Memory B cell (primary cell): ENCODE results near the gene ZG16B.
A peak's percentile ranks its signal among the peaks of the same experiment; 100 is the strongest.

Source experiments
- ATAC-seq: fragments of 150-1000 bp; cut with Tn5 transposase; 2 replicates; pipeline ENCODE4 v1.10.0; 2021; ENCODE audit warnings: low read depth, mild to moderate bottlenecking, moderate library complexity
- DNase-seq, 2 donors: peaks; one replicate each; pipeline ENCODE4 v3.0.0; 2022; ENCODE audit warnings: low spot score in 2 of 2
- H3K27ac Mint-ChIP-seq: one replicate; pipeline ENCODE4 v1.8.0; 2022; ENCODE audit warnings: mild to moderate bottlenecking, moderate library complexity, mixed read lengths
- H3K27me3 Mint-ChIP-seq: one replicate; pipeline ENCODE4 v1.8.0; 2022; ENCODE audit warnings: mixed read lengths
- H3K36me3 Mint-ChIP-seq: one replicate; pipeline ENCODE4 v1.8.0; 2022; ENCODE audit warnings: mild to moderate bottlenecking, mixed read lengths
- H3K4me1 Mint-ChIP-seq: one replicate; pipeline ENCODE4 v1.8.0; 2022; ENCODE audit warnings: mixed read lengths
- H3K4me3 Mint-ChIP-seq: one replicate; pipeline ENCODE4 v1.8.0; 2022; ENCODE audit warnings: mild to moderate bottlenecking, moderate library complexity, mixed read lengths
- H3K9me3 Mint-ChIP-seq: one replicate; pipeline ENCODE4 v1.8.0; 2022; ENCODE audit warnings: mixed read lengths

ZG16B gene

DNA sequence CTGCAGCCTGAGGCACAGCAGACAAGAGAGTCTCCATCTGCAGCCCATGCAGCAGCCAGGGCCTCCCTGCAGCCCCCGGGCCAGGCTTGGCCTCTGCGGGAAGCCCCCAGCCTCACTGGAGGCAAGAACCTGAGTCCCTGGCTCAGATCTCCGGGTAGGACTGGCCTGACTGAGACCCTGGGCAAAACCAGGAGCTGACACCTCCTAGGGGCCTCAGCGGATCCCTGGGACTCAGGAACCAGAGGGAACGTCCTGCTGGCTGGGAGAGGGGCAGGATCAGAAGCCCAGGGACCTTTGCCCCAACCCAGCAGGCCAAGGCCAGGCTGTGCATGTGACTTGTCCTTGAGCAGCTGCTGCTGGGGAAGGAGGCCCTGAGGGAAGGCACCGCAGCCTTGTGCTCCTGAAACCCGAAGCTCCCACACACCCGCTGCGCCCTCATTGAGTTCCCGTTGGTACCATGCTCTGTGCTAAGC lies 14.8 kb upstream of the ZG16B start:
- DNase-seq: no peak
- ATAC-seq: no peak
- no peak overlapping the region for H3K4me3 Mint-ChIP-seq
- no peaks in the 10 kb centered on the region for H3K36me3 Mint-ChIP-seq
- no peak overlapping the region for H3K27ac Mint-ChIP-seq
- no peaks in the 10 kb centered on the region for H3K4me1 Mint-ChIP-seq
- H3K27me3 Mint-ChIP-seq: peaks cover 13% of the 10 kb centered on the region
- H3K9me3 Mint-ChIP-seq: no peaks in the 10 kb centered on the region

DNA sequence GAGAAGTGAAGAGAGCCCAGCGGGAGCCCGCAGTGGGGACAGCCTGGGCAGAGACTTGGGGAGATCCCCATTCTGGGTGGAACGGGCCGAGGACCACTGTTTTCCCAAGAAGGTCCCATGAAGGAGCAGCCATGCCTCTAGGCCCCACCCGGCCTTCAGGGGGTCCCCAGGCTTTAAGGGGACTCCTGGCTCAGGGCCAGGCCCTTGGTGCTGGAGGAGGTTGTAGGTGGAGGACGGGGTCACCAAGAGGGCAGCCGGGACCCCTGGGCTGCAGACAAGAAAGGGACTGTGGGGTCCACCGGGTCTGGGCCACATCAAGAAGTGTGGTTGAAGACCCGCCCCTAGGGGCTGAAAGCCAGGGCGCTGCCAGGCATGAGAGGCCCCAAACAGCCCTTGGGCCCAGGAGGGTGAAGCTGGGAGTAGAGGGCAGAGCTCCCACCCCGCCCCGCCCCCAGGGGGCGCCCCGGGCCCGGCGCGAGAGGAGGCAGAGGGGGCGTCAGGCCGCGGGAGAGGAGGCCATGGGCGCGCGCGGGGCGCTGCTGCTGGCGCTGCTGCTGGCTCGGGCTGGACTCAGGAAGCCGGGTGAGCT lies 13.3 kb upstream of the ZG16B start, which contains the start of gene PRSS21:
Gene PRSS21 (plus strand): TSS at position 487 of the 589 bp plus-strand sequence. CDS start 32 bp downstream, at position 519.
- DNase-seq (no peak), ATAC-seq (peak; percentile 71)
- Mint-ChIP-seq H3K9me3 (no peaks in the 10 kb centered on the region), H3K27ac (no peak within 1 kb of the TSS), H3K4me1 (no peaks in the 10 kb centered on the region), H3K27me3 (peaks cover 11% of the 10 kb centered on the region), H3K4me3 (peak within 1 kb of the TSS; percentile 68), H3K36me3 (no peaks in the 10 kb centered on the region)

DNA sequence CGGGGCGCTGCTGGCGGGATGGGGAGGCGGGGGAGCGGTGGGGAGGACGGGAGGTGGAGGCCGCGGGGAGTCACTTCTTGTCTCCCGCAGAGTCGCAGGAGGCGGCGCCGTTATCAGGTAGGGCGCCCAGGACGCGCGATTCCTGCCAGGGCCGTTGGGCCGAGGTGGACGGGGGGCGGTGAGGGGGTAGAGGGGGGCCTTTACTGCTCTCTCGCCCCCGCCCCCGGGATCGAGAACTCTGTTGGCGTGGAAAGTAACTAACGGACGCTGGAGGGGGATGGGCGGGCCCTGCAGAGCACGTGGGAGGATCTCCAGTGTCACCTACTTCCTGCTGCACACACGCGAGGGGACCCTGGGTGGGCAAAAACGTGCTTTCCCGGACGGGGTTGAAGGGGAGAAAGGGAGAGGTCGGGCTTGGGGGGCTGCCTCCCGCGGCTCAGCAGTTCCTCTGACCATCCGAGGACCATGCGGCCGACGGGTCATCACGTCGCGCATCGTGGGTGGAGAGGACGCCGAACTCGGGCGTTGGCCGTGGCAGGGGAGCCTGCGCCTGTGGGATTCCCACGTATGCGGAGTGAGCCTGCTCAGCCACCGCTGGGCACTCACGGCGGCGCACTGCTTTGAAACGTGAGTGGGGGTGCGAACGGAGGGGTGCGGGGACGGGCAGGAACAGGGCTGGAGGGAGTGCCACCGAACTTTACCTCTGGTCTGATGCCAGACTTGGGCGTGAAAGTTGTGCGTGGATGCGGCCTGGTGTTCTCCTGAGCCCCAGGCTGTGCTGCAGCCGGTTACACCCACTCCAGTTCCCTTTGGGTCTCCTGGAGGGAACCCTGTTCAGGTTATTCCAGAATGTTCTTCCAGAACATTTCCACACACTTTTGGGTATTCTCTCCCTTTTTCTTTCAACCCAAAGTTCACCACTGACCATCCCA lies 12.5 kb upstream of the ZG16B start:
- Mint-ChIP-seq H3K27ac (no peak overlapping the region), H3K4me3 (peak overlapping the region; percentile 68), H3K9me3 (no peaks in the 10 kb centered on the region), H3K27me3 (peaks cover 9% of the 10 kb centered on the region), H3K36me3 (no peaks in the 10 kb centered on the region), H3K4me1 (no peaks in the 10 kb centered on the region)
- DNase-seq: no peak
- ATAC-seq: no peak

DNA sequence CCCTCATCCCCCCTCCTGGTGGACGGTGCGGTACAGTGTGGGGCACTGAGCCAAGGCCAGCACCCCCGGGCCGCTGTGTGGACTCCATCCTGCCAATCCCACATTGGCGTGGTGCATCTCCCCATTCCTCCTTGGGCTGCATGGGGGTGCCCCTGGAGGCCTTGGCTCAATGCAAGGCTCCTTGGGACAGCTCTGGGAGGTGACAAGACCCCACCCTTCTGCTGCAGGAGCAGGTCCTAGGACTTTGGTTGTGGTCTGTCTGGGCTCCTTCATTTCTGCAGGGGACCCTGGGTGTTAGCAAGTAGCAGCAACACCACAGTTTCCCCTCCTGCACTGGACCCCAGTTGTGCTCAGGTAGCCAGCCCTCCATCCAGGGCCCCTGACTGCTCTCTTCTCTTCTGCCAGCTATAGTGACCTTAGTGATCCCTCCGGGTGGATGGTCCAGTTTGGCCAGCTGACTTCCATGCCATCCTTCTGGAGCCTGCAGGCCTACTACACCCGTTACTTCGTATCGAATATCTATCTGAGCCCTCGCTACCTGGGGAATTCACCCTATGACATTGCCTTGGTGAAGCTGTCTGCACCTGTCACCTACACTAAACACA lies 11.7 kb upstream of the ZG16B start:
- no peak for DNase-seq
- H3K27ac Mint-ChIP-seq: no peak overlapping the region
- no peaks in the 10 kb centered on the region for H3K36me3 Mint-ChIP-seq
- no peaks in the 10 kb centered on the region for H3K9me3 Mint-ChIP-seq
- no peaks in the 10 kb centered on the region for H3K4me1 Mint-ChIP-seq
- peak overlapping the region; percentile 52 for H3K4me3 Mint-ChIP-seq
- H3K27me3 Mint-ChIP-seq: peaks cover 9% of the 10 kb centered on the region
- ATAC-seq: no peak

DNA sequence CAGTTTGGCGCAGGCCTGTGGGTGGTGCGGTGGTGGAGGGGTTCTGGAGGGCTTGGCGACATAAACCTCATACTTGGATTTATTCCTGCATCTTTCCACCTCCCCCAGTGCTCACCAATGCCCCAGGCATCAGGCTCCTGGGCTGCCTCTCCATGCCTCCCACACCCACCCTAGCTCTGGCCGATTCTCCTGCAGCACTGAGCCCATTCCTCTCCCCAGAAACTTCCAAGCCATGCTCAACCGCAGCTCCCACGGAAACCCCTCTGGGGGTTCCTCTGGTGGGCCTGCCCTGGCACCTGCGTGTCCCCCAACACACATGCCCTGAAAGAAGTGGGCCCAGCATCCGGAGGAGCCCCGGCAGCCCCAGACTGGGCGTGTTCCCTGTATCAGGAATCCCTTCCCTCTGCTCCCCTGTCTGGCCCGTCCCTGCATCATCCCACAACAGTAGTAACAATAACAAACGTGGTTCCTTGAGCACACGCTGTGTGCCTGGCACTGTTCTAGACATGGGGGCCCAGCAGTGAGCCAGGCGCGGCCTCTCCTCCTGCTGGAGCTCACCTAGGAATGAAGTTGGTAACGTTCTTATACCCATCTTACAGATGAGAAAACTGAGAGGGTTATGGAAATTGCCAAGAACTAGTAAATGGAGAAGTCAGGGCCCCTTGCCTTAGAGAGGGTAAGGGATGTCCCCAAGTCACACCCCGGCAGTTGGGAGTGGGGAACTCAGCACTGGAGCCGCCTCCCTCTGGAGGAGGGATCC lies 10.7 kb upstream of the ZG16B start:
- Mint-ChIP-seq H3K4me3 (no peak overlapping the region), H3K27ac (no peak overlapping the region), H3K9me3 (no peaks in the 10 kb centered on the region), H3K27me3 (peaks cover 7% of the 10 kb centered on the region), H3K36me3 (no peaks in the 10 kb centered on the region), H3K4me1 (no peaks in the 10 kb centered on the region)
- no peak for DNase-seq
- ATAC-seq: no peak

GRCh38 chr16:2819939-2820835 lies 9.9 kb upstream of the ZG16B start:
- DNase-seq (no peak), ATAC-seq (no peak)
- no peak overlapping the region for H3K4me3 Mint-ChIP-seq
- no peaks in the 10 kb centered on the region for H3K9me3 Mint-ChIP-seq
- H3K27me3 Mint-ChIP-seq: peaks cover 2% of the 10 kb centered on the region
- no peak overlapping the region for H3K27ac Mint-ChIP-seq
- no peaks in the 10 kb centered on the region for H3K4me1 Mint-ChIP-seq
- no peaks in the 10 kb centered on the region for H3K36me3 Mint-ChIP-seq

DNA sequence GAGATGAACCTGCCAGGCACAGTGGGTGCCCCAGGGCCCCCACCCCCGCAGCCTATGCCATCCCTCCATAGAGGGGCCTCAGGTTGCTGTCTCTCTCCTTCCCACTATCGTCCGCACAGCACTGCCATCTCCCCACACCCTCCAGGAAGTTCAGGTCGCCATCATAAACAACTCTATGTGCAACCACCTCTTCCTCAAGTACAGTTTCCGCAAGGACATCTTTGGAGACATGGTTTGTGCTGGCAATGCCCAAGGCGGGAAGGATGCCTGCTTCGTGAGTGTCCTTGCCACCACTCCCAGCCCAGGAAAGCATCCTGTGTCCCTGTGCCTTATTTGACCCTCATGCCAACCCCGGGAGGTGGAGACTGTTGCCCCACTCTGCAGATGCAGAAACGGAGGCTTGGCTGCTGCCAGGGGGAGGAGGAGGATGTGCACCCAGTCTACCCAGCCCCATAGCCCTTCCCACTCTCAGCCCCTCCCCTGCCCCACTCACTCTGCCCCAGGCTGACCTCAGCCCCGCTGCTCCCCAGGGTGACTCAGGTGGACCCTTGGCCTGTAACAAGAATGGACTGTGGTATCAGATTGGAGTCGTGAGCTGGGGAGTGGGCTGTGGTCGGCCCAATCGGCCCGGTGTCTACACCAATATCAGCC lies 9.1 kb upstream of the ZG16B start:
- Mint-ChIP-seq H3K27me3 (peaks cover 2% of the 10 kb centered on the region), H3K36me3 (no peaks in the 10 kb centered on the region), H3K4me3 (no peak overlapping the region), H3K27ac (no peak overlapping the region), H3K9me3 (no peaks in the 10 kb centered on the region), H3K4me1 (no peaks in the 10 kb centered on the region)
- DNase-seq (no peak), ATAC-seq (no peak)

DNA sequence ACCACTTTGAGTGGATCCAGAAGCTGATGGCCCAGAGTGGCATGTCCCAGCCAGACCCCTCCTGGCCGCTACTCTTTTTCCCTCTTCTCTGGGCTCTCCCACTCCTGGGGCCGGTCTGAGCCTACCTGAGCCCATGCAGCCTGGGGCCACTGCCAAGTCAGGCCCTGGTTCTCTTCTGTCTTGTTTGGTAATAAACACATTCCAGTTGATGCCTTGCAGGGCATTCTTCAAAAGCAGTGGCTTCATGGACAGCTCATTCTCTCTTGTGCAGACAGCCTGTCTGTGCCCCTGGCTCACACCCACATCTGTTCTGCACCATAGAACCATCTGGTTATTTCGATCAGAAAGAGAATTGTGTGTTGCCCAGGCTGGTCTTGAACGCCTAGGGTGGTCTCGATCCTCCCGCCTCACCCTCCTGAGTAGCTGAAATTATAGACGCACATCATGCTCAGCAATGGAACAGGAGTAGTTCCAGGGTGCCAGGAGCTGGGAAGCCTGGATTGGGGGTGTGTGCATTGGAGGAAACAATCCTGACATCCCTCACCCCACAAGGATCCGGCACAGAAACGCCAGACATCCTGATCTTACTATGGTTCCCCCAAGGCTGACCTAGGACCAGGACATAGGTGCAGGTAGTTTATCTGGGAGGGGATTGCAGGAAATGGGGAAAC lies 8.5 kb upstream of the ZG16B start:
- ATAC-seq: no peak
- Mint-ChIP-seq H3K36me3 (no peaks in the 10 kb centered on the region), H3K27ac (no peak overlapping the region)

DNA sequence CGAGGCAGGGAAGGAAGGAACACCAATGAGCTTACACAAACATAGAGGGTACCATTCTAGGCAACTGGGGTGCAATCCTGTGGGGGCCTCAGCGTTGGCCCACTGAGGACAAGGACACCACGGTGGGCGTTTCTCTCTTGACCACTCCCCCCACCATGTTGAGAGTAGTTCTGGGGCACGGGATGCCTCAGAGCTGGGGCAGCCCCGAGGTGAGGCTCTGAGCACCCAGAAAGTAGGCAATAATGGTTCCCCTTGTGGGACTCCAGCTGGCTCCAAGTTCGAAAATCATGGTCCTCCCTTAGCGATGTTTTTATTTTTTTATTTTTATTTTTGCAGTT lies 8.0 kb upstream of the ZG16B start:
- DNase-seq (no peak), ATAC-seq (no peak)
- Mint-ChIP-seq H3K27ac (no peak overlapping the region), H3K4me1 (no peaks in the 10 kb centered on the region), H3K4me3 (no peak overlapping the region), H3K36me3 (no peaks in the 10 kb centered on the region), H3K9me3 (no peaks in the 10 kb centered on the region), H3K27me3 (peaks cover 2% of the 10 kb centered on the region)

More for the DNA sequence above, 8.5 kb upstream of the ZG16B start:
- Mint-ChIP-seq H3K9me3 (no peaks in the 10 kb centered on the region), H3K4me3 (no peak overlapping the region), H3K4me1 (no peaks in the 10 kb centered on the region), H3K27me3 (peaks cover 2% of the 10 kb centered on the region)
- no peak for DNase-seq

GRCh38 chr16:2822496-2822895 lies 7.6 kb upstream of the ZG16B start:
- no peaks in the 10 kb centered on the region for H3K9me3 Mint-ChIP-seq
- no peak overlapping the region for H3K27ac Mint-ChIP-seq
- ATAC-seq (no peak), DNase-seq (no peak)
- peaks cover 2% of the 10 kb centered on the region for H3K27me3 Mint-ChIP-seq
- H3K4me1 Mint-ChIP-seq: no peaks in the 10 kb centered on the region
- no peaks in the 10 kb centered on the region for H3K36me3 Mint-ChIP-seq
- no peak overlapping the region for H3K4me3 Mint-ChIP-seq

DNA sequence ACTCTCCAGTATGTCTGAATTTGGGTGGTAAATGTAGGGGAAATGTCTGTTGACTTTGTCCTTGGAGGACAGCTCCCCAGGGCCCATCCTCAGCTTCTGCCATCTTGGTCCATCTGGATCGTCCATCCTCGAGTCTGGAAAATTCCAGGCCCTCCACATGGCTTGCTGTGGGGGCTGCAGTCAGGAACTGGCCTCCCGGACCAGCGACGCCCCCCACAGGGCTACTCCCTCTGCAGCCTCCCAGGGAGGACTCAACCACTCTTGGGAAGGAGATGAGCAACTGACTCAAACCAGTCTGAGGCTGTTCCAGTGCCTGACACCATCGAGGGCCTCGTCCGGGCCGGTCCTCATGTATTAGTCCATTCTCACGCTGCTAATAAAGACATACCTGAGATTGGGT lies 5.5 kb upstream of the ZG16B start:
- Mint-ChIP-seq H3K36me3 (no peaks in the 10 kb centered on the region), H3K4me1 (no peaks in the 10 kb centered on the region), H3K9me3 (no peaks in the 10 kb centered on the region), H3K27me3 (peaks cover 10% of the 10 kb centered on the region), H3K27ac (no peak overlapping the region), H3K4me3 (no peak overlapping the region)
- ATAC-seq (no peak), DNase-seq (no peak)

DNA sequence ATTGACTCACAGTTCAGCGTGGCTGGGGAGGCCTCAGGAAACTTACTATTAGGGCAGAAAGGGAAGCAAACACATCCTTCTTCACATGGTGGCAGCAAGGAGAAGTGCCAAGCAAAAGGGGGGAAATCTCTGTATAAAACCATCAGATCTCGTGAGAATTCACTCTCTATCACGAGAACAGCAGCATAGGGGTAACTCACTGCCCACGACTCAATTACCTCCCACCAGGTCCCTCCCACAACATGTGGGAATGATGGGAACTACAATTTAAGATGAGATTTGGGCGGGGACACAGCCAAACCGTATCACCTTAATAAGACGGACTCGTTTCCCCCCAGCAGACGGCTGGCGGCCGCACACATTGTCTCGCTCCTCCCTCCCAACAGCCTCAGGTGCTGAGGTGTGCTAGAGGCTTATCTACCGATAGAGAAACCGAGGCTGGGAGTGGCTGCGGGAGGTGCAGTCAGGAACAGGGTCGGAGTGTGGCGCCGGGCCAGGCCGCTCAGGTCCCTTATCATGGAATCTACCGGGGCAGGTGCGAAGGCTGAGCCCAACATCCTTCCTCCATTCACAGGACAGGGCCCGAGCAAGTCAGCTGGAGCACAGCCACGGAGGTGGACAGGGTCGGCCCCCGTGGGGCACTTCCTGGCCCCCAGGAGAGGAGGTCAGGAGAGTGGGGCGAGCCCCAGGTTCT lies 4.9 kb upstream of the ZG16B start:
- H3K9me3 Mint-ChIP-seq: no peaks in the 10 kb centered on the region
- ATAC-seq: no peak
- DNase-seq: no peak
- peaks cover 10% of the 10 kb centered on the region for H3K27me3 Mint-ChIP-seq
- no peak overlapping the region for H3K27ac Mint-ChIP-seq
- H3K36me3 Mint-ChIP-seq: no peaks in the 10 kb centered on the region
- H3K4me3 Mint-ChIP-seq: no peak overlapping the region
- no peaks in the 10 kb centered on the region for H3K4me1 Mint-ChIP-seq
